Measurements from ENCODE around the gene ERLEC1.
"Not testable (repeated sequence)": the region's sequence is repeated elsewhere in the genome, so short reads cannot be mapped to it uniquely, and the experiment has no call there.

Gene ERLEC1

DNA sequence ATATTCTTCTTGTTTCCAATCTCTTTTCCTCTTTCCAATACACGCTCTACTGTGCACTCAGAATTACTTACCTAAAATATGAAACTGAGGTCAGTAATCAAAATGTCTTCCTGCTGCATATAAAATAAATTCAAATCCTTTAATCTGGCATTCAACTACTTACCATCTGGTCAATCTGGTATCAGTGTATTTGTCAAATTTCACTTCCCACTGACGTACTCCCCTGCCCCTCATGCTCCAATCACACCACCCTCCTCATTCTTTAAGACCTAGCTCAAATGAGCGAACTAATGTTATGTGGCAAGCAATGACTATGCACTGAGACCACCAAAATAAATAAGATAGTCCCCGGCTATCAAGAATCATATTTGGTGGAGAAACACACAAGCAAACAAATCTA is 6.8 kb upstream of the ERLEC1 start:
- DNase-seq (ENCODE audit: extremely low read depth in 1 of 2, low read depth in 1 of 2): no peak

DNA sequence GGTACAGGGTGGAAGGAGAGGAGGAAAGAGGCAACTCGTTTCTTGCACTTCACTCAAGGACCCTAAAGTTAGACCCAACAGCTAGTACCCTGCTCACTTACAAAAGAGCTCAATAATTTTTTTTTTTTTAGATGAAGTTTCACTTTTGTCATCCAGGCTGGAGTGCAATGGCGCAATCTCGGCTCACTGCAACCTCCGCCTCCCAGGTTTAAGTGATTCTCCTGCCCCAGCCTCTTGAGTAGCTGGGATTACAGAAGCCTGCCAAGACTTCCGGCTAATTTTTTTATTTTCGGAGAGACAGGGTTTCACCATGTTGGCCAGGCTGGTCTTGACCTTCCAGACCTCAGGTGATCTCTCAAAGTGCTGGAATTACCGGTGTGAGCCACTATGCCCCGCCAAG is 4.2 kb upstream of the ERLEC1 start:
- DNase-seq (ENCODE audit: extremely low read depth in 1 of 2, low read depth in 1 of 2): no peak

DNA sequence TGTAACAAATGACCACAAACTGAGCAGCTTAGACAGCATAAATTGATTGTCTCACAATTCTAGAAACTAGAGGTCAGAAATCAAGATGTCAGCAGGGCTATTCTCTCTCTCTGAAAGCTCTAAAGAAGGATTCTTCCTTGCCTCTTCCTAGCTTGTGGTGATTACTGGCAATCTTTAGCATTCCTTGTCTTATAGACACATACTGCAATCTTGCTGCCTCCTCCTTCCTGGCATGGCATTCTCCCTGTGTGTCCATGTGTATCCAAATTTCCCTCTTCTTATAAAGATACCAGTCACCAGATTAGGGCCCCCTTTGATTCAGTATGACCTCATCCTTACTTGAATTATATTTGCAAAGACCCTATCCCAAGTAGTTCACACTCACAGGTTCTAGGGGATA is 2.4 kb upstream of the ERLEC1 start:
- no peak for DNase-seq (ENCODE audit: extremely low read depth in 1 of 2, low read depth in 1 of 2)

DNA sequence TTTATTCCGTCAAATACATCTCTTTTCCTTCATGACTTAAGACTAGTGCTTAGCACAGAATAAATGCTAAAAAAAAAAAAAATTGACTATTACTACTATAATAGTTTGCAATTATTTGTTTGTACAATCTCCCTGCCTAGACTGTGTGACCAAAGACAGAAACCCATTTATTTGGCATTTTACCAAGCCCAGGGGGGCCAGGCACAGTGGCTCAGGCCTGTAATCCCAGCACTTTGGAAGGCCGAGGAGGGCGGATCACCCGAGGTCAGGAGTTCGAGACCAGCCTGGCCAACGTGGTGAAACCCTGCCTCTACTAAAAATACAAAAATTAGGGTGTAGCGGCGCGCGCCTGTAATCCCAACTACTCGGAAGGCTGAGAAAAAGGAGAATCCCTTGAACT is 1.5 kb upstream of the ERLEC1 start:
- DNase-seq (ENCODE audit: extremely low read depth in 1 of 2, low read depth in 1 of 2): no peak

DNA sequence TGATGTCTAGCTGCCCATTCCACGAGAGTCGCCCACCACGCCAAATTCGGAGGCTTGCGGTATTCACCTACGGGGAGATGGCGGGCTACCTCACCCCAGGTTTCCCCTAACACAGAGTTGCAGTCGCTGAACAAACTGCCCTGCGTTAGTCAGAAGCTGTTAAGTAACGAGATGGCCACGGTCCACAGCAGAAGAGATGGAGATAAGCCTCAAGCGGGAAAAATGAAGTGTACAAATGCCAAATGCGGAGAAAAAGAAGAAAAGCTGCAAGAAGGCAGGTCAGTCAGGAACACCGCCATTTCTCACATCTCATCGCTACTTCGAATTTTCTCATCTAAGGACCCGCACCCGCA is 516 bp upstream of the ERLEC1 start:
- no peak for DNase-seq (ENCODE audit: extremely low read depth in 1 of 2, low read depth in 1 of 2)

DNA sequence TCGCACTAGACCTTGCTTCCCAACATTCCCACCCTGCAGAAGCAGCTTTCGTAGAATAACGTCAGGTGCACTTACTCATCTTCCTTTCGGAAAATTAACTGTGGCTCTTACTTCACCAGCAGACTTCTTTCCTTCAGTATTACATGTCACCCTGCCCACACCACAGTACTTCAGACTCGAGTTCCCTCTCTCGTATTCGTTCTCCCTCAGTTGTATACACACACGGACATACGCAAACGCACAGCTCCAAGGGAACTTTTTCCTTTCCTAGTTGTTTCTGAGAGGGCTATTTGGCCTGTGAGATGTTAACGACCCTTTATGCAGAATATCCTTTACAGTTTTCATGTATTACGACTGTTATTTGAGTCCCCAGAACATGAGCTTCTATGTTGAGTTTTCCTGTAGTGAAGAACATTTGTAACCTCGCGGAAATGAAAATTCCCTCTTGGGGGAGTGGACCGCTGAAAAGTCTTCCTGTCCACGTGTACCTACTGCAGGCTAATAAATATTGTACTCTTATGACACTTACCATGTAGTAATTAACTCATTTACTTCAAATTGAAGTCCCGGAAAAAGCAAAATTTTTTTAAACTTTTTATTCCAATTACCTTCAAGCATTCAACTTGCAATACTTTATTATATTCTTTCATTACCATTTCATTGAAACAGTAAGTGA is 908 bp downstream of the ERLEC1 start:
- no peak for DNase-seq (ENCODE audit: extremely low read depth in 1 of 2, low read depth in 1 of 2)

DNA sequence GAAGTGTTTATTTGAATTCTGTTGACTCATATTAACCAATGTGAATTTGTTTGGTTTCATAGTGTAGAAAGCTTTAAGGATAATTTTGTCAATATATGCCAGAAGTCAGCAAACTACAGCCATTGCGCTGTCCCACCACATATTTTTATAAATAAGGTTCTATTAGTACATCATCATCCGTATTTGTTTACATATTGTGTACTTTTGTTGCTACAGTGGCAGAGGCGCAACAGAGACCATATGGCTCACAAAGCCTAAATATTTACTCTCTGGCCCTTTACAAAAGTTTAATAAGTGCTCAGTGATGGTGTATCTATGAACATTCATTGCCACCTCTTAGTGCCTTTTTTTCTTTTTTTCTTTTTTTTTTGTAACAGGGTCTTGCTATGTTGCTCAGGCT is 6.4 kb downstream of the ERLEC1 start:
- no peak for DNase-seq (ENCODE audit: extremely low read depth in 1 of 2, low read depth in 1 of 2)

DNA sequence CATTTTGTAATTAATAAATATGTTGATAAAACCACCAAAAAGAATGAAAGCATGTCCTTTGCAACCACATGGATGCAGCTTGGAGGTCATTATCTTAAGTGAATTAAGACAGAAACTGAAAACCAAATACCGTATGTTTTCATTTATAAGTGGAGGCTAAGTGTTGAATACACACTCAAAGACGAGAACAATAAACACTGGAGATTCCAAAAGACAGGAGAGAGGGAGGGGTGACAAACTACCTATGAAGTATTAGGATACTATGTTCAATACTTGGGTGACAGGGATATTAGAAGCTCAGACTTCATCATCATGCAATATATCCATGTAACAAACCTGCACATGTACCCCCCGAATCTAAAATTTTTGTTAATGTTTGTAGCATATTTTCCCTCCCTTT is 7.0 kb downstream of the ERLEC1 start:
- no peak for DNase-seq (ENCODE audit: extremely low read depth in 1 of 2, low read depth in 1 of 2)

DNA sequence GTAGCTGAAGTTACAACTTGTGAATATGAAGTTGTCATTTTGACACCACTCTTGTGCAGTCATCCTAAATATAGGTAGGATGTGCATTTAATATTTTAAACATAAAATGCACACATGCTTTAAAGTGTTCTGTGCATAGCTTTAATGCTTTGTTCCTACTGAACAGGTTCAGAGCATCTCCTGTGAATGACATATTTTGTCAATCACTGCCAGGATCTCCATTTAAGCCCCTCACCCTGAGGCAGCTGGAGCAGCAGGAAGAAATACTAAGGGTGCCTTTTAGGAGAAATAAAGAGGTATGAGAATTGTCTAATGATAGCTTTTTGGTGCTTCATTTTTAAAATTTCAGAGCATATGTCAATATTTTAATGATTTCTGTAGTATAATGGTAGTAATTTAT is 14.7 kb downstream of the ERLEC1 start:
- DNase-seq (ENCODE audit: extremely low read depth in 1 of 2, low read depth in 1 of 2): no peak

DNA sequence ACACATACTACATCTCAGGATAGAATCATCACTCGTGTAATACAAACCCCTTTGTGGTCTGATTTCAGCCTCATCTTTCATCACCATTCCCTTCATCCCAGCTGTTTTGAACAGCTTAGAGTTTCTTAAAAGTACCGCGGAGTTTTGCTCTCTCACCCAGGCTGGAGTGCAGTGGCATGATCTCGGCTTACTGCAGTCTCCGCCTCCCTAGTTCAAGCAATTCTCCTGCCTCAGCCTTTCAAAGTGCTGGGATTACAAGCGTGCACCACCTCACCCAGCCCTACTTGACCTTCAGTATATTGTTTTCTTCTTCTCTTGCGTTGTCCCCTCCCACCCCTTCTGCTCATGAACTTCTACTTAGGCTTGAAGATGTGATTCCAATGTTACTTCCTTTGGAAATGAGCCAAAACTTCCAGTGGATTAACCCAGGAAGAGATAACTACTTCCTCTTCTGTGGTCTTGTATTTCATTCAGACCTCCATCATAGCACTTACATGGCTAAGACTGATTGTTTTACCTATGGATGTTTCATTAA is 15.8 kb downstream of the ERLEC1 start:
- DNase-seq (ENCODE audit: extremely low read depth in 1 of 2, low read depth in 1 of 2): no peak

DNA sequence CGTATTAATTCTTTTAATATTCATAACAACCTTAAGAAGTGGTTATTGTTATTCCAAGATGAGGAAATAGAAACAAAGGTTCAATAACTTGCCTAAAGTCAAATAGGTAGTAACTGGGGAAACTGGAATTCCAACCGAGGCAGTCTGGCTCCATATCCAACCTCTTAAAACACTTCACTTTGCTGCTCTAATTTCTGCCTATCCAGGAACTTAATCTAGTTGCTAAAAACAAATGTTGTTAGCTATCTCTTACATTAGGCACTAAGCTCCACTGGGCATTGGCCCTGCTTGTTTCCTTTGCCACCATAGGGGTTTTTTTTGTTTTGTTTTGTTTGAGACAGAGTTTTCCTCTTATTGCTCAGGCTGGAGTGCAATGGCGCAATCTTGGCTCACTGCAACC is 24.8 kb downstream of the ERLEC1 start:
- no peak for DNase-seq (ENCODE audit: extremely low read depth in 1 of 2, low read depth in 1 of 2)

DNA sequence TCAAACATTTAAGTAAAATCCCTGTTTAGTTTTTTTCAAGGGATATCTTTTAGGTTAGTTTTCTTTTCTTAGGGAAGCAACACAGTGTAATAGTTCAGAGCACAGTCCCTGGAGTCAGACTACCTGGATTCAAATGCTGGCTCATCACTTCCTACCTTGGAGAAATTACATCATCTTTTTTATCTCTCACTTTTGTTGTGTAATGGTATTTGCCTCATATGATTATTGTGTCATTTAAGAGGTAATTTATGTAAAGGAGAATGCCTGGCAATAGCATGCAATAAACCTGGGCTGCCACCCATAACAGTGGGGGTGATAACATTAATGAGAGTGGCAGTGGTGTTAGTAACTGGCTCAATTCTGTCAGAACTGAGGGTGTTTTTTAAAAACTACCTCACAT is 26.3 kb downstream of the ERLEC1 start:
- DNase-seq (ENCODE audit: extremely low read depth in 1 of 2, low read depth in 1 of 2): no peak

DNA sequence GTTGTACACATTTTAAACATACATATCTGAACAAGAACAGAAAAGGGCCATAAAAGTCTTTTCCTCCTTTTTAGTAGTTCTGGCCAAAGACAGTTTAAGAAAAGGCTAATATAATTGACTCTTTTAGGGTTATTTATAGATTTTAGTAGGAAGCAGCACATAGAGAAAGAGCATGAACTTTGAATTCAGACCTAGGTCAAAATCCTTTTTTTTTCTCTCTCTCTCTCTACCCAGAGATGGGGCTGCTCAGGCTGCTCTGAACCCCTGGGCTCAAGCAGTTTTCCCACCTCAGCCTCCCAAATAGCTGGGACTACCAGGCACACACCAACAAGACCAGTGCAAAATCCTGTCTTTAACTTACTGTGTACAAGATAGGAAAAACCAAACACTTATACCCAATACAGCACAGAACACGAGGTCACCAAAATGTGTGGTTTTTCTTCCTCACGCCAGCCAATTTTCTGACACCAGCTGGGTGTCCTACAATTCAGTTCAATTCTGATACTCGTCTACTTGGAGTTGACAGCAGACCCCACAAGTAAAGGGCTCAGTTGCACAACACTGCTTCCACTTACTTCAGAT is 32.1 kb downstream of the ERLEC1 start:
- no peak for DNase-seq (ENCODE audit: extremely low read depth in 1 of 2, low read depth in 1 of 2)

DNA sequence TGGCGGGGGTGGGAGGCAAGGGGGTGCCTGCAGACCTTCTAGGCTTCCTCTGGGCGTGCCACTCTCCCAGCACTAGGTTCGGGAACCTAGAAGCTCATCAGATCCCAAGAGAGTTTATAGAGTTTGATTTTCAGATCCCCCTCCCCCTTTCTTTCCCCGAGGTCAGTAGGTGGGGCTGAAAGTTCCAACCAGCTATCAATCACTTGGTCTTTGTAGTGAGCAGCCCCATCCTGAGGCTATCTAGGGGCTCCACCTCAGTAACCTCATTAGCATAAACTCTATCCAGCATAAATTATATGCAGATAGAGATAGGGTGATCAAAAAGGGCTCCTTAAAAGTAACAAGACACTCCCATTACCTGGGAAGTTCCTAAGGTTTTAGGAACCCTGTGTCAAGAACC is 32.8 kb downstream of the ERLEC1 start:
- no peak for DNase-seq (ENCODE audit: extremely low read depth in 1 of 2, low read depth in 1 of 2)

DNA sequence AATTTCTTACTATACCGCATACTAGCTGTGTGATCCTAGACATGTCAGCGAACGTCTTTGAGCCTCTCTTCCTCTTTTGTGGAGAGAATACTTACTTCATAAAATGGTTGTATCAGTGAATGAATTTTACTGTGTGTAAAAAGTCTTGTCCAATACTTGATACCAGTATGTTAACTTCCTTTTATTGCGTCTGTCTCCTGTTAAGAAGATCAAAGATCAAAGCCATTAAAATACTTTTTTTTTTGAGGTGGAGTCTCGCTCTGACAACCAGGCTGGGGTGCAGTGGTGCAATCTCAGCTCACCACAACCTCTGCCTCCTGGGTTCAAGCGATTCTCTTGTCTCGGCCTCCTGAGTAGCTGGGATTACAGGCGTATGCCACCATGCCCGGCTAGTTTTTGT is 33.2 kb downstream of the ERLEC1 start:
- no peak for DNase-seq (ENCODE audit: extremely low read depth in 1 of 2, low read depth in 1 of 2)

DNA sequence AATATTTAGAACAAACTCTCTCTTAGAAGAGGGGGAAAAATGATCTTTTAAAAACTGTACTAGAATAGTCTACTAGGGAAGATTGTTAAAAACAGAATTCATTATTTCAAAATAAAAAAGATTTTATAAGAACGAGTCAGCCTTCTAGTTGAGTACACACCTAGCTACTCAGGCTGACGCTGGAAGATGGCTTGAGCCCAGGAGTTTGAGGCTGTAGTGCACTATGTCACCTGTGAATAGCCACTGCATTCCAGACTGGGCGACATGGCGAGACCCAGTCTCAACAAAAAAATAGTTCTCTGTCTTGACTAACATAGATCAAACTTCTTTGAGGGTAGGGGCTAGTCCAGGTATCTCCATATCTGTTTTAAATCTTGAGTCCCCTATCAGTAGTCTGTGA is 33.9 kb downstream of the ERLEC1 start:
- no peak for DNase-seq (ENCODE audit: extremely low read depth in 1 of 2, low read depth in 1 of 2)

DNA sequence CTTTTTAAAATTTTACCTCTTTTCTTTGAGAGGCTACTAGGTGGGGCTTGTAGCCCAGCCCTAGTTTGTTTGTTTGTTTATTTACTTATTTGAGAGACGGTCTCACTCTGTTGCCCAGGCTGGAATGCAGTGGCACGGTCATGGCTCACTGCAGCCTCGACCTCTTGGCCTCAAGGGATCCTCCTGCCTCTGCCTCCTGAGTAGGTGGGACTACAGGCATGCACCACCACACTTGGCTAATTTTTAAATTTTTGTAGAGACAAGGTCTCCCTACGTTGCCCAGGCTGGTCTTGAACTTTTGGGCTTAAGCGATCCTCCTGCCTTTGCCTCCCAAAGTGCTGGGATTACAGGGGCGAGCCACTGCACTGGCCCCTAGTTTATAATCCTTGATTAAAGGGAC is 35.0 kb downstream of the ERLEC1 start:
- DNase-seq (ENCODE audit: extremely low read depth in 1 of 2, low read depth in 1 of 2): no peak

DNA sequence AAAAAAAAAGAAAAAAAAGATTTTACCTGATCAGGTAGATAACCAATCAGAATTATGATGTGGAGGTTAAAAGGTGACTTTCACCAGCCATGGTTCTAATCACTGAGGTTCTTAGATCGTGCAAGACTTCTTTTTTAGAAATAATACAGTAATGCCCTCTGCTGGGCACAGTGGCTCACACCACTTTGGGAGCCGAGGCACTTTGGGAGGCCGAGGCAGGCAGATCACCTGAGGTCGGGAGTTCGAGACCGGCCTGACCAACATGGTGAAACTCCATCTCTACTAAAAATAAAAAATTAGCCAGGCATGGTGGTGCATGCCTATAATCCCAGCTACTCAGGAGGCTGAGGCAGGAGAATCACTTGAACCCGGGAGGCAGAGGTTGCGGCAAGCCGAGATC is 36.8 kb downstream of the ERLEC1 start:
- not testable (repeated sequence) for DNase-seq (ENCODE audit: extremely low read depth in 1 of 2, low read depth in 1 of 2)

DNA sequence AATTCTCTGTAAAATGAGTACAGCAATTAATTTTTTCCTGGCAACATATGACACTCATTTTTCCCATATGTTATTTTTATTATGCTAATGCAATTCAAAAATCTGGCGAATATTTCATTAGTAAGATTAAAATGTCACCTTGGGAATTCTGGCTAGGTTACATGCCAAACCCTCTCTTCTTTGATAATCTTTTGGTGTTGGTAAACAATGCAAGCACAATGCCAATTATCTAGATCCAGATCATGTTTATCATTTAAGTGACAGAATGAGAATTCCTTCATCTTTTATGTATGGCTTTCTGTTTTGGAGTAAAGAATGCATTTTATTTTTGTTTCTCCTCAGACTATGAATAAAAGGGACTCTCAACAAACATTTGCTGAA is 39.2 kb downstream of the ERLEC1 start:
- no peak for DNase-seq (ENCODE audit: extremely low read depth in 1 of 2, low read depth in 1 of 2)

DNA sequence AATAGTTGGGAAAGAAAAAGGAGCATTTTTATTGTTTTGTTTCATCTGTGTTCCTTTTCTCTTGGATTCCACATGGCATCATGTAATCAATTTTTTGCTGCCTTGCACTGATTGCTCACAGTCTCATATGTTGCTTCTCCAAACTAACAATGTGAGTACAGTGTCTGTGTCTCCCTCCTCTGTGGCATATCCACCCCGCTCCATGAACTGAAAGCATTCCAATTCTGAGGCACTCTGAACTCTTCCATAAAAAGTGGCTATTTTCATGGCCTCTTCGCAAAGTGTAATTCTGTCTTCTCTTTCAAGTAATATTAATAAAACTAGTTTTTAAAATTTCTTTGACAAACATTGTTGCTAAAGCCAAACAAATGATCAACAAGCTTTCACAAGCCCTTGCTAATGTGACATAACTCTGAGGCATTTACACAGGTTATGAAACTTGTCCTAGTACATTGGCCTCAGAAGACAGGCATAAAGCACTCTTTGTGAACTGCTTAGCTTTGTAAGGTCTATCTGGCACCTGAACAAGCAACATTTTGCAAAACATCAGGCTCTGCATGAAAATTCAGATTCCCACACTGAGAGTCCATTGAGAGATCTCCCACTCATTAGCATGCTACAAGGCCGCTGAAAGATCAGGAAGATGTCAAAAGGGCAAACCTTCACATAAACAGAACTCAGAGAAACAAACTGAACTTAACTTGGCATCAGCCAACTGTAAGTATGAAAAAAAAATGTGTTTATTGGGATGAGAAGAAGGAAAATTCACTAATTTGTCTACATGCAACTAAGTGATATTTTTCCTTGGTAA is 39.9 kb downstream of the ERLEC1 start:
- DNase-seq (ENCODE audit: extremely low read depth in 1 of 2, low read depth in 1 of 2): no peak

DNA sequence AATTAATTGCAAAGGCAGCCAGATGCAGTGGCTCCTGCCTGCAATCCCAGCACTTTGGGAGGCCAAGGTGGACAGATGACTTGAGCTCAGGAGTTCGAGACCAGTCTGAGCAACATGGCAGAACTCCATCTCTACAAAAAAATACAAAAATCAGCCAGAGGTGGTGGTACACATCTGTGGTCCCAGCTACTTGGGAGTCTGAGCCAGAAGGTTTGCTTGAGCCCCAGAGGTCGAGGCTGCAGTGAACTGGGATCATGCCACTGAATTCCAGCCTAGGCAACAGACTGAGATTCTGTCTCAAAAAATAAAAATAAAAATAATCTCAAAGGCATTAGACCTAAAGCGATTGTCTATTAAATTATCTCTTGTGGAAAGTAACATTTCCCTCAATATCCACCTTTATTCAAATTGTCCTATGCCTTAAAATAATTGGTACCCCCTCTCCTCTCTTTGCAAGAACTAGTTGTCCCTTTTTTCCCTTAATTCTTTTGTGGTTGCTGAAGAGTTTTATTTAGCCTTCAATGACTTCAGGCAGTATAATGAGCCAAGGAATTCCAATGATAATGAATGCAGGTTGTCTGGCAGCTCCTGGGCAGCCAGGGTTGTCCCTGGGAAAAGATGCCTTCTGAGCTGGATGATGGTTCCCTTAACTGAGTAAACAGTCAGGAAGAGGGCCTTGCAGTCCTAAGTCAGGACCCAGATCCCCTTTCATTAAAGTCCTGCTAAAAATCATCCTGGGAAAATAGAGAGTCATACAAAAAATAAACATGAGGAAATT is 40.7 kb downstream of the ERLEC1 start:
- DNase-seq (ENCODE audit: extremely low read depth in 1 of 2, low read depth in 1 of 2): no peak

Measured in activated CD8-positive, alpha-beta memory T cell treated with anti-CD3 and anti-CD28 coated beads for 1 hour (primary cell).